ENCODE results near the gene SPNS3. TPM values are rescaled to one million over a fixed set of nuclear protein-coding genes. Genes with fewer than 3 reads are reported as not detected.

The SPNS3 gene
- polyA plus RNA-seq, 2 of the 4 experiments (the other 2 are of a cell fraction), result not detected

DNA sequence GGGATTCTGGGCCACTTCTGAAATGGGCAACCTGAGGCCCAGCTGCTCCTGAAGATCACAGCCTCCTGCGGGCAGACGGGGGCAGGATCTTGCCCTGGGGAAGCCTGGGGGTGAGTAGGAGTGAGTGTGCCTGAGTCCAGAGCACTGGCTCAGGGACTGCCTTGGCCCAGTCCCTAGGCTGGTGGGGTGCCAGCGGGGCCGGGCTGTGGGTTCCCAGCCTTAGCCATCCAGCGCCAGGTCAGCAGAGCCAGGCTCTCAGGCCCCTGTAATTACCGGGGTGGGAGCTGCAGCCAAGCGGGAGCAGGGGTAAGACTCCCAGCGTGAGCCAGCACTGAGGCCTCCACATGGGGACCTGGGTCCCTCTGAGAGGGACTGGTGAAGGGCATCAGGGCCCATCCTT, 73.2 kb downstream of the SPNS3 start:
- ChIA-PET POLR2A (no interaction called here), CTCF (interaction anchor here (1.1 to 2.6 kb wide), 5 partner anchors 10 to 86 kb away, joined by 3 to 10 read pairs (median 5); no protein-coding TSS in a partner anchor)
- Histone ChIP-seq H3K27ac (no peak overlapping the region), H3K4me2 (no peak overlapping the region), H3K4me3 (no peak overlapping the region), H3K4me1 (no peaks in the 10 kb centered on the region), H3K9me3 (no peaks in the 10 kb centered on the region)
- WGBS (ENCODE audit: missing lambda C conversion rate), result 81% methylated on average over 8 of the region's 8 CpGs
- no peak for FAIRE-seq
- DNase-seq (ENCODE audit: low read depth in 1 of 2, low spot score in 1 of 2), result no peak
- TF ChIP-seq, protein P1, sequence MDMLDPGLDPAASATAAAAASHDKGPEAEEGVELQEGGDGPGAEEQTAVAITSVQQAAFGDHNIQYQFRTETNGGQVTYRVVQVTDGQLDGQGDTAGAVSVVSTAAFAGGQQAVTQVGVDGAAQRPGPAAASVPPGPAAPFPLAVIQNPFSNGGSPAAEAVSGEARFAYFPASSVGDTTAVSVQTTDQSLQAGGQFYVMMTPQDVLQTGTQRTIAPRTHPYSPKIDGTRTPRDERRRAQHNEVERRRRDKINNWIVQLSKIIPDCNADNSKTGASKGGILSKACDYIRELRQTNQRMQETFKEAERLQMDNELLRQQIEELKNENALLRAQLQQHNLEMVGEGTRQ (IDR thresholded peaks at IDR 0.05), result no peak
- TF ChIP-seq RCOR1 (IDR thresholded peaks at IDR 0.05; ENCODE audit: low read depth, low read length) (no peak), ZC3H11A (IDR thresholded peaks at IDR 0.05) (no peak), ZNF302 (CRISPR knock-in tag; IDR thresholded peaks at IDR 0.05) (no peak), PHF8 (IDR thresholded peaks at IDR 0.05; ENCODE audit: borderline replicate concordance, low read depth) (no peak), EHF (CRISPR knock-in tag; IDR thresholded peaks at IDR 0.05) (no peak), CEBPB (IDR thresholded peaks at IDR 0.05) (no peak), FOXS1 (CRISPR knock-in tag; IDR thresholded peaks at IDR 0.05) (no peak), FOSL2 (IDR thresholded peaks at IDR 0.05) (no peak), FOSL2 (CRISPR knock-in tag; IDR thresholded peaks at IDR 0.05) (no peak), EP300 (IDR thresholded peaks at IDR 0.05) (no peak)
- TF ChIP-seq, protein P2, sequence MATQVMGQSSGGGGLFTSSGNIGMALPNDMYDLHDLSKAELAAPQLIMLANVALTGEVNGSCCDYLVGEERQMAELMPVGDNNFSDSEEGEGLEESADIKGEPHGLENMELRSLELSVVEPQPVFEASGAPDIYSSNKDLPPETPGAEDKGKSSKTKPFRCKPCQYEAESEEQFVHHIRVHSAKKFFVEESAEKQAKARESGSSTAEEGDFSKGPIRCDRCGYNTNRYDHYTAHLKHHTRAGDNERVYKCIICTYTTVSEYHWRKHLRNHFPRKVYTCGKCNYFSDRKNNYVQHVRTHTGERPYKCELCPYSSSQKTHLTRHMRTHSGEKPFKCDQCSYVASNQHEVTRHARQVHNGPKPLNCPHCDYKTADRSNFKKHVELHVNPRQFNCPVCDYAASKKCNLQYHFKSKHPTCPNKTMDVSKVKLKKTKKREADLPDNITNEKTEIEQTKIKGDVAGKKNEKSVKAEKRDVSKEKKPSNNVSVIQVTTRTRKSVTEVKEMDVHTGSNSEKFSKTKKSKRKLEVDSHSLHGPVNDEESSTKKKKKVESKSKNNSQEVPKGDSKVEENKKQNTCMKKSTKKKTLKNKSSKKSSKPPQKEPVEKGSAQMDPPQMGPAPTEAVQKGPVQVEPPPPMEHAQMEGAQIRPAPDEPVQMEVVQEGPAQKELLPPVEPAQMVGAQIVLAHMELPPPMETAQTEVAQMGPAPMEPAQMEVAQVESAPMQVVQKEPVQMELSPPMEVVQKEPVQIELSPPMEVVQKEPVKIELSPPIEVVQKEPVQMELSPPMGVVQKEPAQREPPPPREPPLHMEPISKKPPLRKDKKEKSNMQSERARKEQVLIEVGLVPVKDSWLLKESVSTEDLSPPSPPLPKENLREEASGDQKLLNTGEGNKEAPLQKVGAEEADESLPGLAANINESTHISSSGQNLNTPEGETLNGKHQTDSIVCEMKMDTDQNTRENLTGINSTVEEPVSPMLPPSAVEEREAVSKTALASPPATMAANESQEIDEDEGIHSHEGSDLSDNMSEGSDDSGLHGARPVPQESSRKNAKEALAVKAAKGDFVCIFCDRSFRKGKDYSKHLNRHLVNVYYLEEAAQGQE (IDR thresholded peaks at IDR 0.05), result no peak
- ATAC-seq, result no peak

DNA sequence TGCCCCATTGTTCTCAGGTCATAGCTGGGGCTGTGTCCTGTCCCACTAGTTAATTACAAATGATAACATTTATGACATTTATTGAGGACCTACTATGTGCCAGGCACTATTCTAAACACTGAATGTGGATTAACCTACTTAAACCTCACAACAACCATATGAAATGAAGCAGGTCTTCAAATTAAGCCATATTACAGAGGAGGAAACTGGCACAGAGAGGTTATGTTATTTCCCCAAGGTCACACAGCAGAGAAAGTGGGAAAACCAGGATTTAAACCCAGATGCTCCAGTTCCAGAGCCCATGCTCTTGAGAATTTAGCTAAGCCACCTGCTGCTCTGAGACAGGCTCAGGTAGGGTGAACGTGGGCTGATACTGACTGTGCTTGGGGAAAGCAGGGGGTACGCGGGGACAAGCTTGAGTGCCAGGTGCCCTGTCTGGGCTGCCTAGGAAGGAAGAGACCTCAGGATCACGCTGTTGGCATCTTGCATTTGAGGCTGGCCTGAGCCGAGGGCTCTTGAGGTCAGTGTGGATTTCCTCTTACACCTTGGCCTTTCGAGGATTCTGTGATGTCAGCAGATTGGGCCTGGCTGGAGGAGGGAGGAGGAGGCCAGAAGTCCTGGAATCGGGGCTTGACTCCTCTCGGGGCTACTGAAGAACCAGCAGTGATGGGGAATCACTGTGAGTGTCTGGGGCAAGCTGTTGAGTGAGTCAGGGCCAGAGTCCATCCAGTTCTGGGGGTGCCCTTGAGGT, 73.8 kb downstream of the SPNS3 start:
- FAIRE-seq (peak; percentile 32), ATAC-seq (no peak), DNase-seq (ENCODE audit: low read depth in 1 of 2, low spot score in 1 of 2) (no peak)
- ChIA-PET CTCF (interaction anchor here (1.1 to 2.3 kb wide), 6 partner anchors 8 to 91 kb away, joined by 3 to 7 read pairs (median 4); partner anchors contain the start of gene SPNS2), POLR2A (no interaction called here)
- 64% methylated on average over 8 of the region's 8 CpGs for WGBS (ENCODE audit: missing lambda C conversion rate)
- Histone ChIP-seq H3K4me2 (no peak overlapping the region), H3K27ac (no peak overlapping the region), H3K4me1 (no peaks in the 10 kb centered on the region), H3K4me3 (no peak overlapping the region), H3K9me3 (no peaks in the 10 kb centered on the region)
- TF ChIP-seq, protein P3, sequence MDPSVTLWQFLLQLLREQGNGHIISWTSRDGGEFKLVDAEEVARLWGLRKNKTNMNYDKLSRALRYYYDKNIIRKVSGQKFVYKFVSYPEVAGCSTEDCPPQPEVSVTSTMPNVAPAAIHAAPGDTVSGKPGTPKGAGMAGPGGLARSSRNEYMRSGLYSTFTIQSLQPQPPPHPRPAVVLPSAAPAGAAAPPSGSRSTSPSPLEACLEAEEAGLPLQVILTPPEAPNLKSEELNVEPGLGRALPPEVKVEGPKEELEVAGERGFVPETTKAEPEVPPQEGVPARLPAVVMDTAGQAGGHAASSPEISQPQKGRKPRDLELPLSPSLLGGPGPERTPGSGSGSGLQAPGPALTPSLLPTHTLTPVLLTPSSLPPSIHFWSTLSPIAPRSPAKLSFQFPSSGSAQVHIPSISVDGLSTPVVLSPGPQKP (IDR thresholded peaks at IDR 0.05; ENCODE audit: low read depth, low read length), result no peak
- TF ChIP-seq EHMT2 (IDR thresholded peaks at IDR 0.05; ENCODE audit: low read depth) (no peak), CHD4 (IDR thresholded peaks at IDR 0.05; ENCODE audit: borderline replicate concordance) (no peak), HDAC2 (IDR thresholded peaks at IDR 0.05) (peak; percentile 80; the same call in 1 of the 2 replicates), SMC3 (IDR thresholded peaks at IDR 0.05) (no peak), EHF (CRISPR knock-in tag; IDR thresholded peaks at IDR 0.05) (no peak), RCOR1 (IDR thresholded peaks at IDR 0.05; ENCODE audit: low read depth, low read length) (no peak), ZFP36 (IDR thresholded peaks at IDR 0.05; ENCODE audit: borderline replicate concordance, partially characterized antibody) (peak; percentile 68), MAFK (IDR thresholded peaks at IDR 0.05; ENCODE audit: partially characterized antibody) (peak; percentile 92)

Data from A549 (cell line).